ENCODE data around the gene LAP3.

- TF ChIP-seq, protein P1, sequence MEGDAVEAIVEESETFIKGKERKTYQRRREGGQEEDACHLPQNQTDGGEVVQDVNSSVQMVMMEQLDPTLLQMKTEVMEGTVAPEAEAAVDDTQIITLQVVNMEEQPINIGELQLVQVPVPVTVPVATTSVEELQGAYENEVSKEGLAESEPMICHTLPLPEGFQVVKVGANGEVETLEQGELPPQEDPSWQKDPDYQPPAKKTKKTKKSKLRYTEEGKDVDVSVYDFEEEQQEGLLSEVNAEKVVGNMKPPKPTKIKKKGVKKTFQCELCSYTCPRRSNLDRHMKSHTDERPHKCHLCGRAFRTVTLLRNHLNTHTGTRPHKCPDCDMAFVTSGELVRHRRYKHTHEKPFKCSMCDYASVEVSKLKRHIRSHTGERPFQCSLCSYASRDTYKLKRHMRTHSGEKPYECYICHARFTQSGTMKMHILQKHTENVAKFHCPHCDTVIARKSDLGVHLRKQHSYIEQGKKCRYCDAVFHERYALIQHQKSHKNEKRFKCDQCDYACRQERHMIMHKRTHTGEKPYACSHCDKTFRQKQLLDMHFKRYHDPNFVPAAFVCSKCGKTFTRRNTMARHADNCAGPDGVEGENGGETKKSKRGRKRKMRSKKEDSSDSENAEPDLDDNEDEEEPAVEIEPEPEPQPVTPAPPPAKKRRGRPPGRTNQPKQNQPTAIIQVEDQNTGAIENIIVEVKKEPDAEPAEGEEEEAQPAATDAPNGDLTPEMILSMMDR (conservative IDR thresholded peaks at IDR 0.05 in 1 of 2, IDR thresholded peaks at IDR 0.05 in 1 of 2; ENCODE audit: extremely low read depth in 1 of 2, insufficient read depth in 1 of 2, low read depth in 1 of 2, low read length in 2 of 2), result no peak
- no peak for TF ChIP-seq EZH2 (IDR thresholded peaks at IDR 0.05; ENCODE audit: borderline replicate concordance, low read length)
Measured at GRCh38 chr4:17565846-17566245, 11.2 kb upstream of the LAP3 start.

Measured in mammary epithelial cell (primary cell).